H1 (cell line): ENCODE data around the gene KCND3. TPM values are rescaled to one million over a fixed set of nuclear protein-coding genes. Genes with fewer than 3 reads are reported as not detected.

Experiments
- CTCF ChIA-PET: fragments of 300-600 bp; sonication (Branson Sonifier 250); formaldehyde crosslinking; loops from one replicate; lab custom pipeline; 2021; ENCODE audit not compliant: partially characterized antibody; lab: Charles Lee
- POLR2A ChIA-PET: fragments of 300-600 bp; sonication (Branson Sonifier 250); formaldehyde crosslinking; loops from one replicate; lab custom pipeline; 2021; ENCODE audit warnings: inconsistent platforms; ENCODE audit not compliant: partially characterized antibody; lab: Charles Lee
- DNase-seq, 2 experiments: peaks; one replicate each; pipeline versions ENCODE4 v3.0.0 to v3.0.0-alpha.2; 2010 to 2022; ENCODE audit warnings: low spot score in 2 of 2, low read depth in 1 of 2, mixed read lengths in 1 of 2
- FAIRE-seq: peaks from 2 replicates; lab custom pipeline; 2011; peaks lifted over from hg19 to GRCh38; lab: Jason Lieb, UNC
- H2AFZ ChIP-seq: 2 replicates; pipeline ENCODE4 v1.8.1; 2012; ENCODE audit warnings: low read length, inconsistent platforms
- H2AK5ac ChIP-seq: 2 replicates; pipeline ENCODE4 v1.6.1; 2013; ENCODE audit warnings: low read depth, low read length
- H2BK120ac ChIP-seq: replicated peaks from 2 replicates; pipeline ENCODE3; 2013; ENCODE audit warnings: low read depth, low read length, inconsistent platforms
- H2BK12ac ChIP-seq: 2 replicates; pipeline ENCODE4 v1.6.1; 2013; ENCODE audit warnings: low read depth, low read length
- H2BK15ac ChIP-seq: 2 replicates; pipeline ENCODE4 v1.6.1; 2013; ENCODE audit warnings: low read length
- H2BK20ac ChIP-seq: 2 replicates; pipeline ENCODE4 v1.6.1; 2013; ENCODE audit warnings: low read length
- H2BK5ac ChIP-seq: 2 replicates; pipeline ENCODE4 v1.6.1; 2013; ENCODE audit warnings: low read depth, low read length
- H3K14ac ChIP-seq: 2 replicates; pipeline ENCODE4 v1.6.1; 2013; ENCODE audit warnings: inconsistent platforms; ENCODE audit not compliant: insufficient read length
- H3K18ac ChIP-seq: 2 replicates; pipeline ENCODE4 v1.6.1; 2013; ENCODE audit warnings: low read length; ENCODE audit errors: extremely low read depth
- H3K23ac ChIP-seq: 2 replicates; pipeline ENCODE4 v1.6.1; 2013; ENCODE audit warnings: inconsistent platforms; ENCODE audit not compliant: insufficient read length
- H3K23me2 ChIP-seq: 2 replicates; pipeline ENCODE4 v1.6.1; 2013; ENCODE audit warnings: low read depth, low read length
- H3K27ac ChIP-seq: 2 replicates; pipeline ENCODE4 v1.6.1; 2011; ENCODE audit warnings: low read depth, low read length, inconsistent platforms
- H3K27me3 ChIP-seq, 4 experiments: replicated peaks in 1 of 4; 1 replicate in 1 of 4; 2 replicates in 3 of 4; pipeline versions ENCODE4 v1.6.1 to v1.8.1; 2011 to 2013; ENCODE audit warnings: low read length in 3 of 4, mild to moderate bottlenecking in 3 of 4, inconsistent platforms in 2 of 4, mixed read lengths in 2 of 4, moderate library complexity in 1 of 4; ENCODE audit not compliant: control insufficient read depth in 3 of 4, insufficient read depth in 3 of 4; ENCODE audit errors: extremely low read depth in 1 of 4
- H3K36me3 ChIP-seq, 4 experiments: 2 replicates each; pipeline versions ENCODE4 v1.6.1 to v1.8.1; 2011 to 2013; ENCODE audit warnings: mild to moderate bottlenecking in 4 of 4, low read length in 3 of 4, moderate library complexity in 2 of 4, control low read depth in 1 of 4, inconsistent platforms in 1 of 4; ENCODE audit not compliant: insufficient read depth in 4 of 4, control insufficient read depth in 2 of 4
- H3K4ac ChIP-seq: replicated peaks from 2 replicates; pipeline ENCODE3; 2013; ENCODE audit warnings: low read length, low read depth, mixed read lengths, inconsistent platforms; ENCODE audit not compliant: insufficient read length
- H3K4me1 ChIP-seq, 4 experiments: replicated peaks in 1 of 4; 1 replicate in 1 of 4; 2 replicates in 3 of 4; pipeline versions ENCODE4 v1.6.1 to v1.8.1; 2011 to 2013; ENCODE audit warnings: low read length in 3 of 4, inconsistent platforms in 2 of 4, mixed read lengths in 1 of 4; ENCODE audit not compliant: insufficient read depth in 4 of 4, control insufficient read depth in 3 of 4
- H3K4me2 ChIP-seq, 2 experiments: 2 replicates each; pipeline versions ENCODE4 v1.6.1 to v1.8.1; 2011 to 2013; ENCODE audit warnings: low read depth in 2 of 2, low read length in 2 of 2, control low read depth in 1 of 2, inconsistent platforms in 1 of 2, mild to moderate bottlenecking in 1 of 2; ENCODE audit not compliant: insufficient read depth in 1 of 2
- H3K4me3 ChIP-seq, 4 experiments: fragments of 200-600, 300-600 bp in 1 of 4; sonication (generic), shearing (Covaris generic), sonication (Bioruptor Twin) in 1 of 4; 2 replicates each; pipeline versions ENCODE4 v1.5.1 to v1.8.1; 2011 to 2016; ENCODE audit warnings: low read length in 4 of 4, low read depth in 3 of 4, control low read depth in 2 of 4, inconsistent platforms in 2 of 4, mild to moderate bottlenecking in 2 of 4, mixed read lengths in 1 of 4, moderate library complexity in 1 of 4; ENCODE audit not compliant: insufficient read depth in 2 of 4; ENCODE audit errors: extremely low read depth in 1 of 4
- H3K56ac ChIP-seq: replicated peaks from 2 replicates; pipeline ENCODE3; 2013; ENCODE audit warnings: low read depth, mild to moderate bottlenecking, mixed read lengths, low read length, inconsistent platforms; ENCODE audit not compliant: insufficient read length
- H3K79me1 ChIP-seq: 2 replicates; pipeline ENCODE4 v1.6.1; 2013; ENCODE audit warnings: low read depth, low read length, control low read depth
- H3K79me2 ChIP-seq, 2 experiments: 2 replicates each; pipeline versions ENCODE4 v1.6.1 to v1.8.1; 2012 to 2013; ENCODE audit warnings: low read length in 2 of 2, mild to moderate bottlenecking in 2 of 2, inconsistent platforms in 1 of 2; ENCODE audit not compliant: insufficient read depth in 2 of 2, control insufficient read depth in 1 of 2
- H3K9ac ChIP-seq, 4 experiments: replicated peaks in 1 of 4; 1 replicate in 1 of 4; 2 replicates in 3 of 4; pipeline versions ENCODE4 v1.6.1 to v1.8.1; 2011 to 2013; ENCODE audit warnings: low read depth in 3 of 4, low read length in 3 of 4, control low read depth in 2 of 4, mild to moderate bottlenecking in 2 of 4, moderate library complexity in 2 of 4, inconsistent platforms in 1 of 4; ENCODE audit errors: extremely low read depth in 1 of 4
- H3K9me3 ChIP-seq, 2 experiments: 2 replicates each; pipeline versions ENCODE4 v1.6.1 to v1.8.1; 2012 to 2013; ENCODE audit warnings: mild to moderate bottlenecking in 2 of 2, moderate library complexity in 2 of 2, control low read depth in 1 of 2, inconsistent platforms in 1 of 2, low read depth in 1 of 2, low read length in 1 of 2, mixed read lengths in 1 of 2; ENCODE audit not compliant: insufficient read depth in 2 of 2
- H4K20me1 ChIP-seq, 2 experiments: replicated peaks in 1 of 2; 2 replicates each; pipeline versions ENCODE3 to v1.8.1; 2011 to 2013; ENCODE audit warnings: inconsistent platforms in 2 of 2, low read length in 2 of 2, mild to moderate bottlenecking in 1 of 2; ENCODE audit not compliant: insufficient read depth in 2 of 2, control insufficient read depth in 1 of 2
- H4K5ac ChIP-seq: 2 replicates; pipeline ENCODE4 v1.6.1; 2013; ENCODE audit warnings: low read length, low read depth, mixed read lengths, inconsistent platforms; ENCODE audit not compliant: insufficient read length
- H4K8ac ChIP-seq: 2 replicates; pipeline ENCODE4 v1.8.0; 2013; ENCODE audit warnings: mild to moderate bottlenecking, moderate library complexity, low read length, inconsistent platforms; ENCODE audit not compliant: insufficient read depth; ENCODE audit errors: extremely low read depth
- H4K91ac ChIP-seq: replicated peaks from 2 replicates; pipeline ENCODE3; 2013; ENCODE audit warnings: low read length, mixed read lengths, inconsistent platforms; ENCODE audit not compliant: insufficient read length
- CHD2 ChIP-seq: IDR thresholded peaks from 2 replicates; pipeline ENCODE4 v1.6.1; 2012; ENCODE audit warnings: low read length, improper control_type of control experiment
- CREB1 ChIP-seq: IDR thresholded peaks from 2 replicates; pipeline ENCODE4 v1.6.1; 2012; ENCODE audit warnings: inconsistent platforms
- EZH2 ChIP-seq: fragments of 200-600 bp; sonication (generic); IDR thresholded peaks from 2 replicates; pipeline ENCODE4 v1.7.1; 2012; ENCODE audit warnings: low read depth, mild to moderate bottlenecking, moderate library complexity, low read length, inconsistent platforms; ENCODE audit not compliant: severe bottlenecking
- JUND ChIP-seq: IDR thresholded peaks from 2 replicates; pipeline ENCODE4 v1.6.1; 2011; ENCODE audit warnings: mild to moderate bottlenecking, improper control_type of control experiment, low read length
- KDM4A ChIP-seq: IDR thresholded peaks from one replicate; pipeline ENCODE4 v1.7.1; 2012; ENCODE audit warnings: low read depth, mild to moderate bottlenecking, moderate library complexity, low read length, inconsistent platforms; ENCODE audit not compliant: severe bottlenecking
- NRF1 ChIP-seq: IDR thresholded peaks from 2 replicates; pipeline ENCODE4 v1.6.1; 2011; ENCODE audit warnings: mild to moderate bottlenecking, low read depth, low read length, improper control_type of control experiment
- RNF2 ChIP-seq: fragments of 200-900, 300-1000 bp; sonication (generic); IDR thresholded peaks from 2 replicates; pipeline ENCODE4 v1.7.1; 2016; ENCODE audit warnings: borderline replicate concordance, low read depth, mild to moderate bottlenecking, antibody characterized with exemption, low read length; ENCODE audit not compliant: poor library complexity, severe bottlenecking; ENCODE audit errors: missing control alignments
- WGBS, 2 experiments: shearing (Covaris generic) in 1 of 2; methylation state at CpG; one replicate each; pipeline versions ENCODE4 v1.1.6 to v1.1.7; 2013 to 2015; ENCODE audit warnings: low lambda C conversion rate in 2 of 2, mixed read lengths in 2 of 2, inconsistent platforms in 1 of 2, low coverage in 1 of 2, missing lambda C conversion rate in 1 of 2; ENCODE audit not compliant: insufficient replicate concordance in 2 of 2, insufficient coverage in 1 of 2, insufficient read length in 1 of 2; ENCODE audit errors: extremely low coverage in 1 of 2, missing lambda C conversion rate in 1 of 2; 5-methylcytosine and 5-hydroxymethylcytosine counted together
- polyA plus RNA-seq, 7 experiments: library from polyadenylated mRNA; depleted of rRNA in 3 of 7; stranded (reverse) in 5 of 7; unstranded in 2 of 7; fragments of >200 nt in 5 of 7; fragments of 200-250 nt in 2 of 7; gene quantifications; 1 replicate in 5 of 7; 2 replicates in 1 of 7; 4 replicates in 1 of 7; pipeline versions ENCODE4 v1.2.1 to v1.2.3, GENCODE V29; 2011 to 2013; ENCODE audit warnings: missing spikeins in 2 of 7, mixed read lengths in 2 of 7
- total RNA-seq: library from RNA; stranded (reverse); fragmentation: NEBNext Ultra II Directional; extraction: Animal tissue kit (Norgen Biotek cat#: 25700); gene quantifications from 2 replicates; pipeline ENCODE4 v1.2.1, GENCODE V29; 2021
- TF ChIP-seq, protein P1 (sequence below), 3 experiments: IDR thresholded peaks; 1 replicate in 2 of 3; 2 replicates in 1 of 3; pipeline versions ENCODE4 v1.5.1 to v1.6.1; 2011; ENCODE audit warnings: low read length in 3 of 3, mild to moderate bottlenecking in 3 of 3, inconsistent platforms in 2 of 3, low read depth in 1 of 3, moderate library complexity in 1 of 3; ENCODE audit not compliant: insufficient read depth in 1 of 3; ENCODE audit errors: control extremely low read depth in 1 of 3

The KCND3 gene
- total and polyA plus RNA-seq, 2 of the 8 experiments (the other 6 are each of a cell fraction or from before 2014, with no cell fraction given) = 0.14 to 0.48 TPM

DNA sequence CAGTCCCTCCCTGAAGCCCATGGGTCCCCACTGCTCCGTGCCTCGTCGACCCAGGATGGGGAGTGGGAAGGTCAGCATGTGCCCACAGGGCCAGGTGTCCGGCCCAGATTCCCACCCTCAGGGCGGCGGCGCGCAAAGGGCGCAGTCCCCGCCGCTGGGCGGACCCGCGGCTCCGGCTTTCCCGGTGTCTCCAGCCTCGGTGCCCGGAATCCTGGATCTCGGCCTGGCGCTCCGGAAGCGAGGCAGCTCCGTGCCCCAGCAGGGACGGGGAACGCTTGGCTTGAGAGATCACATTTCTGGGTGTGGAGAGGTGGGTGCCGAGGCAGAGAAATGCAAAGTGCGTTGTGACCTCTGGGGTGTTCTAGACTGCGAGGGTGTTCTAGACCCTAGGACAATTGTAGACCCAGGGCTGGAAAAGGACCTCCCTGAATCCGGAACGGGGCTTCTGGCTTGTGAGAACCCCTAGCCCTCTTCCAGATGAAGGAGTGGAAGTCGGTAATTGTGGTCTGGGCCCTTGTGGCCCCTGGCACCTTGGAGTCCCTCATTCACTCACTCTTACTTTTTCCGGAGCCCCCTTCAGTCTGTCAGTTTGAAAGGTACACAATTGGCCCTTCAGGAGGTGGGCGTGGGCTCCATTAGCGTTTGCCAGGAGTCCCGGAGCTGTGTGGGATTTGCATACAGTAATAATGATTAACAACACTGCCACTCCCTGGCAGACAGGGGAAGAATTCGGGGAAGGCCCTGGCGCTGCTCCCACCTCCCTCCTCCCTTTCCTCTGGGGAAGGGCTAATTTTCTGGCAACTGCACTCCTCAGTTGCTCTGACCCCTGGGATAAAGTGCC lies 1.6 kb upstream of the KCND3 start:
- DNase-seq (peak; percentile 33 to 80), FAIRE-seq (peak; percentile 94)
- Histone ChIP-seq H3K4ac (no peak overlapping the region), H3K4me2 (peak overlapping the region; percentile 97 to 98), H4K8ac (no peak overlapping the region; the same call in 1 of the 2 replicates), H2AFZ (no peak overlapping the region), H4K5ac (no peak overlapping the region), H3K36me3 (no peaks in the 10 kb centered on the region; a peak in 1 of 8 replicates), H2BK12ac (no peak overlapping the region), H3K9ac (no peak overlapping the region), H4K91ac (no peak overlapping the region), H4K20me1 (peaks cover 3 to 5% of the 10 kb centered on the region in 2 experiments), H2AK5ac (no peak overlapping the region), H3K23me2 (peaks cover 13% of the 10 kb centered on the region; the same call in 1 of the 2 replicates), H3K18ac (no peak overlapping the region), H2BK5ac (no peak overlapping the region), H3K4me1 (peaks cover 5 to 23% (median 8%) of the 10 kb centered on the region in 4 experiments), H2BK15ac (no peak overlapping the region), H3K27me3 (peaks cover 30 to 53% (median 48%) of the 10 kb centered on the region in 4 experiments), H3K23ac (no peak overlapping the region), H2BK120ac (no peak overlapping the region), H3K27ac (no peak overlapping the region), H3K56ac (no peak overlapping the region), H3K4me3 (peak overlapping the region; percentile 21 to 70 (median 36); a peak in 7 of 8 replicates), H3K14ac (no peak overlapping the region), H3K9me3 (no peaks in the 10 kb centered on the region), H3K79me2 (no peaks in the 10 kb centered on the region), H2BK20ac (0 out of 2 replicates have a peak overlapping the region, but pooled peaks have one; percentile 52), H3K79me1 (no peaks in the 10 kb centered on the region)
- 5% methylated on average over 32 of the region's 37 CpGs; no CpG with 5 or more reads in 1 of the 2 experiments for WGBS, 2 experiments
- ChIA-PET POLR2A (interaction anchor here (0.6 to 1.5 kb wide), 4 partner anchors 10 to 1722 kb away, joined by 3 to 4 read pairs (median 3); no protein-coding TSS in a partner anchor), CTCF (interaction anchor here (0.9 to 2.4 kb wide), 17 partner anchors 8 to 482 kb away, joined by 3 to 9 read pairs (median 3); no protein-coding TSS in a partner anchor)
- TF ChIP-seq EZH2 (peak; percentile 67), KDM4A (peak; percentile 73), CREB1 (no peak), CHD2 (no peak), NRF1 (no peak), JUND (no peak), RNF2 (peak; percentile 39)
- TF ChIP-seq, protein P1, sequence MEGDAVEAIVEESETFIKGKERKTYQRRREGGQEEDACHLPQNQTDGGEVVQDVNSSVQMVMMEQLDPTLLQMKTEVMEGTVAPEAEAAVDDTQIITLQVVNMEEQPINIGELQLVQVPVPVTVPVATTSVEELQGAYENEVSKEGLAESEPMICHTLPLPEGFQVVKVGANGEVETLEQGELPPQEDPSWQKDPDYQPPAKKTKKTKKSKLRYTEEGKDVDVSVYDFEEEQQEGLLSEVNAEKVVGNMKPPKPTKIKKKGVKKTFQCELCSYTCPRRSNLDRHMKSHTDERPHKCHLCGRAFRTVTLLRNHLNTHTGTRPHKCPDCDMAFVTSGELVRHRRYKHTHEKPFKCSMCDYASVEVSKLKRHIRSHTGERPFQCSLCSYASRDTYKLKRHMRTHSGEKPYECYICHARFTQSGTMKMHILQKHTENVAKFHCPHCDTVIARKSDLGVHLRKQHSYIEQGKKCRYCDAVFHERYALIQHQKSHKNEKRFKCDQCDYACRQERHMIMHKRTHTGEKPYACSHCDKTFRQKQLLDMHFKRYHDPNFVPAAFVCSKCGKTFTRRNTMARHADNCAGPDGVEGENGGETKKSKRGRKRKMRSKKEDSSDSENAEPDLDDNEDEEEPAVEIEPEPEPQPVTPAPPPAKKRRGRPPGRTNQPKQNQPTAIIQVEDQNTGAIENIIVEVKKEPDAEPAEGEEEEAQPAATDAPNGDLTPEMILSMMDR (IDR thresholded peaks at IDR 0.05; ENCODE audit: control extremely low read depth in 1 of 3, insufficient read depth in 1 of 3, low read depth in 1 of 3, low read length in 3 of 3) = peak; percentile 51 to 72 (median 69)
